Activated CD4-positive, alpha-beta T cell treated with anti-CD3 and anti-CD28 coated beads, Interleukin-2, amount 50 U/mL, for 48 hours (primary cell): ENCODE results near the gene PARD3.

Experiments
- DNase-seq, 2 experiments: peaks; one replicate each; pipeline ENCODE4 v3.0.0-alpha.2; 2020

Gene PARD3

DNA sequence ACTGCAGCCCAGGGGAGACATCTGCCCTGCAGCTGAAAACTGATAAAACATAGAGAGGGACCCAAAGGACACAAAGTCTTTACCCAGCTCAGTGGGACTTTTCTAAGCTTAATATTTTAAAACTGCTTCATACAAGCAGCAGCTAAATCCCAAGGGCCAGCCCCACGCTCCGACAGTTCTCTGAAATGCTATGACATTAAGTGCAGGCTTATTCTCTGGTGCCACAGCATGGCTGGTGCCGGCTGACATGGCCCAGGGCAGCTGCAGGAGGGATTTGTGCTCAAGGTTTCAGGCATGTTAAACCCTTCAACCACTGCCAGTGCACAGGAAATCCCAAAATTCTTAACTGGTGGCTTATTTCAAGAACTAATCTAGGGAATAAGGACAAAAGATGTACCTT lies 170.9 kb downstream of the PARD3 start:
- DNase-seq, result no peak

- DNase-seq, result no peak
Measured at GRCh38 chr10:34643620-34644019, 171.5 kb downstream of the PARD3 start.

DNA sequence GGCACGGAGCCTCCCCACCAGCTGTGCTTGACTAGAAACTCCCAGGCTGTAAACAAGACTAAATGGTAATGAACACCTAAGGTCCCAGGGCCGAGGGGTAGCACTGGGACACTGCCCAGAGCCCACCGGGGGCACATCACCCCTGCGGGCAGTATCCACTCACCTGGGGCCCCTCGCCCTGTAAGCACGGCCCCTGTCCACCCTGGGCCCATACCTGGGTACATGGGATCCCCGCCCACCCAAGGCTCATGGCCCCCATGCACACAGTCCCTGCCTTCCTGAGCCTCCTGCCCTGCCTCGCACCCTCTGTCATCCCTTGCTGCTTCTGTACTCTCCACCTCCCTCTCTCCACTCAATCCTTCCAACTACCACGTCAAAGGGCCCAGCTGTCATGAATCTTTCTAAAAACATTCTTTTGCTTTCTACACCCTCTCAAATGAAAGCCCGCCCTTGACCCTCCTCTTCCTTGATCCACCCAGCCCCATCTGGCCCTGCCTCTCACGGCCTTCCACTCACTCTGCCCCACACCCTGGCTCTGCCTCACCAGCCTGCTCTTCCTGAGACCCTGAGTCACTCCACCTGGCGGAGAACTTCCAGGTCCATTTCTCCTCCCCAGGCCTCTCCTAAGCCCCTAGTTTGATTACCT lies 173.1 kb downstream of the PARD3 start:
- DNase-seq, result no peak

GRCh38 chr10:34641147-34641912 lies 173.8 kb downstream of the PARD3 start:
- no peak for DNase-seq

GRCh38 chr10:34638406-34639054 lies 176.6 kb downstream of the PARD3 start:
- peak; percentile 75 to 79 for DNase-seq

DNA sequence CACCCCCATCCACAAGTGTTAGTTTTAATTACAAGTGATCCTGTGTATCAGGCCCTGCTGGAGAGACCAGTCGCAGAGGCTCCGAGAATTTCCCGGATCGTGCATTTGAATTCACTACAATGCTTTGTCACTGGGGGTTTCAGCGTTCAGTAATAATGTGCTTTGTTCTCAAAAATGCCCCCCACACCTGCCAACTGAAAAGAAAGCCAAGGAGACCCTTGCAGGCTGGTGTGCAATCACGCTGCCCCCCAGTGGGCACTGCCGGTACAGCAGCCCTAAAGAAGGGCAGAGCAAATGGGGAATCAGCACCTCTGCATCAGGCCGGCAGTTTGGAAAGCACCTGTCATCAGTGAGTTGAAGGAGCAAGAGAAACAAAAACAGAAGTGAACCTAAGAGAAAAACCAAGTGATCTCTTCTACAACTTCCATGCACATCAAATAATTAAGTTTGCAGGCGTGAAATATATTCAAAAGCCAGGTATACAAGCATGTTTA lies 177.6 kb downstream of the PARD3 start:
- peak; percentile 73 to 76 for DNase-seq

DNA sequence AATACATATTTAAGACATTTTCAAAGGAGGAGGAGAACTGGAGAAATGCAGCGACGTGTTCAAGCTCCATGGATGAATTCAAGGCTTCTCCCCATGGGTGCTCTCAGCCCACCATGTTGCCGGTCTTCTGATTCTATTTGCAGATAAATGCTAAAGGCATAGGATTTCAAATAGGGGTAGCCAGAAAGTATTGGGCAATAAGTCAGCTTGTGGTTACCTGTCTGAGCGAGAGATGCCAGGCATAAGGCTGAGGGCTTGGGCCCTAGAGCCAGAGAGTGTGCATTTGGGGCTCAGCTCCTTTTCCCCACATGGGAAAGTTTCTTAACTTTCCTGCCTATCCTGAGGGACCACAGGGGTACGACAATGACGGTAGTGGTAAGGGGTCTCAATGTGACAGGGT lies 180.0 kb downstream of the PARD3 start:
- DNase-seq, result no peak

DNA sequence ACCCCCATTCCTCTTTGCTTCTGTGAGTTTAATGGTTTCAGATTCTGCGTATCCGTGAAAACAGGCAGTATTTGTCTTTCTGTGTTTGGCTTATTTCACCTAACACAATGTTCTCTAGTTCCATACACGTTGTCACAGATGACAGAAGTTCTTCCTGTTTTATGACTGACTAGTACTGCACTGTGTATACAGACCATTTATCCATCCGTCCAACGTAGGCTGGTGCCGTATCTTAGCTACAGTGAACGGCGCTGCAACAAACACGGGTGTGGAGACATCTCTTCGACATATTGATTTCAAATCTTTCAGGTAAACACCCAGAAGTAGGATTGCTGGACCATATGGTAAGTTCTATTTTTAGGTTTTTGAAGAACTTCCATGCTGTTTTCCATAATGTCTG lies 181.7 kb downstream of the PARD3 start:
- DNase-seq, result no peak

DNA sequence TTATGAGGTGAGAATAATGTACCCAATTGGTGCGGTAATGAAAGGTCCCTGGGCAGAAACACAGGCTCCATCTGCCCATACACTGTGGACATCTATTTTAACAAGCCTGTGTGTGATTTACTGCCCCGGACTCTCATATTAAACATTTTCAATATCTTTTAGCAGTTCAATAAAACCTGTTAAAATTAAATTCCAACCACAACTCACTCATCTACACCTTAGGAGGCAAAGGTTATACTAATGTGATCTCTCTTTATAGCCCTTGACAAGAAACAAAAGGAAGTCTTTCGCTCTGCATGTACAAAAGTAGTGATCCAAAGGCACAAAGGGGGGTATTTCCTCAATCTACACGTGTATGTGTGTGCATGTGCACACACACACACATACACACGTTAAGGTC lies 186.0 kb downstream of the PARD3 start:
- no peak for DNase-seq

DNA sequence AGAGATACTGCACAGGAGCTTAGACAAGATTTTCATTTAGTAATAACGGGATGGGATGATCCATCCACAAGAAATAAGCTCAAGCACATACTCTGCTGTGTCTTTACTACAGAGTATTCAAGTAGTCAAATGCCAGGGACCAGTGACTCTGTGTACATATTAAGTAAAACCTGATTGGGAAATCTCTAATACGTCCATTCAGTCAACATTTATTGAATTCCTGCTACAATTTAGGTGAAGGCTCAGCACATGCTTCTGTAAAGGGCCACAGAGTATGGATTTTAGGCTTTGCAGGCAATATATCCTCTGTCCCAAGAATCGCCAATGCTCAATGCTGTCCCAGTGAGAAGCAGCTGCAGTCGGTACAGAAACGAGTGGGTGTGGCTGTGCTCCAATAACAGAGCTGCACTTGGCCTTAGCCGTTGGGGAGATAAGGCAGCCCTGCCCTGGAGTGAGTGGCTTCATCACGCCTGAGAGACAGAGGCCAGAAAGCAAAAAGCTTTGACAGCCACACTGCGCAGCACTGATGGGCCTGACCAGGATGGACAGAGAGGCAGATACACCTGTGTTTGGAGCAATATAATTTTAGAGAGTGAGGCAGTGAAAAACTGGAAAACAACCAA lies 186.8 kb downstream of the PARD3 start:
- DNase-seq, result no peak

DNA sequence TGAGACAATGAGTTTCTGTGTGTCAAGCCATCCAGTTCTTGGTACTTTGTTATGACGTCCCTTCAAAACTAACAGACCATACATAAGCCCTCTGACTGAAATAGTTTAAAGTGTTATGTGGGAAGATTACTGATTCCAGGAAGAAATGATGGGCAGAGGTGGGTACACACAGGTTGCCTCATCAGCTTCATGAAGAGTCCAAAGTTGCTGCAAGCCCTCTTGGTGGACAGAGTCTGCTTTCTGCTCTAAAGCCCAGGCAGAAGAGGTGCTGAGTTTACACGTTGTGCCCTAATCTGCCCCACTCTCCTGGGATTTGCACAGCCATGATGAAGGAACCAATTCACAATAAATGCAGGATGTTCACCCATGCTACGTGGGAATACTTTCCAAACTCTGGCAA lies 187.4 kb downstream of the PARD3 start:
- no peak for DNase-seq

GRCh38 chr10:34627331-34627730 lies 187.8 kb downstream of the PARD3 start:
- DNase-seq, result no peak

- DNase-seq, result no peak
Measured at GRCh38 chr10:34626158-34626880, 188.8 kb downstream of the PARD3 start.

DNA sequence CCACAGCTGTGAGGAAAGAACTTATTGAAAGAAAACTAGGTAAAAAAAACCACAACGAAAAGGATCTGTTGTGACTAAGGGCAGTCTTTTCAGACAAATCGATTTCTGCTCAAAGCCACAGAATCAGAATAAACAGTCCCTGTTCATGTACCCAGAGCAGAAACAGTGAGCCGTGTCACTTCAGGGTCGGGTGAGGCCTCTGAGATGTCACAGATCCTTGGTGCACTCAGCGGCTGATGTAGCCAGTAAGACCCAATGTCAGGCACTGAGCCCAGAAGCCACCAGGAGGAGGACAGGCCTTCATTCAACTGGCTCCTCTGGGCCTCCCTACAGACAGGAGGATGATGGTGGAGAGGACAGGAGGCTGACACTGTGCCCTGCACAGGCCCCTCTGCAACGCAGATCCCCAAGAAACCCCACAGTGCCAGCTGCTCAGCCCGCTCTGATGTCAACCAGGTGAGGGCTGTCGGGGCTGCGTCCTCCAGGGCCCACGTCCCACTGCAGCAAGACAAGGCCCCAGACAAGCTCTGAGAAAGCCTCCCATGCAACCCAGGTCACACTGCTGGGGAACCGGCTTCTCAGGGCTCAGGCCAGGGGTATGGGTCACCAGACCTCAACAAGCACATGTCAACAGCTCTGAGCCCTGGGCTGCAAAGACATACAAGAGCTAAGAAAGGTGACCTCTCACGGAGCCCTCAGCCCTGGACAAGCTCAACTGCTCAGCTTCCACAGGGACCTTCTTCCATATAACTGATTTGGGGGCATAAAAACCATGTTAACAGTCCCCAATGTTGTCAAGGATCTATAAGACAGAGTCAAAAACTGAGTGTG lies 190.6 kb downstream of the PARD3 start:
- no peak for DNase-seq

GRCh38 chr10:34622945-34623344 lies 192.2 kb downstream of the PARD3 start:
- no peak for DNase-seq

DNA sequence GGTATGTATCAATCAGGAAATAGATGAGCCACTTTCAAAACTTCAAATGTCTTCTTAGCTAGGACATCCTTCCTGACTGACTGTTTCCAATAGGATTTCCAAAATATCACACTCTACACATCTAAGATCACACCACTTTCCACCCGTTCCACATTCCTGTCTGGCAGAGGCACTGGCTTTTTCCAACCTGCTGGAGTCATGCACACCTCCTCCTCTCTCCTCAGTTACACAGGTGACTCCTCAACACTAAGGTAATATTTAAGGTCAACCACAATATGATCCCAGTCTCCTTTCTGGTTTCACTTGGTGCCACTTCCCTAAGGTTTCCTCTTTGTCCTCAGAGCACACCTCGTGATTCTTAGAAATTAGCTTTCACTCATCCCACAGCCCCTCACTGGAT lies 196.5 kb downstream of the PARD3 start:
- no peak for DNase-seq

- no peak for DNase-seq
Measured at GRCh38 chr10:34615770-34616169, 199.3 kb downstream of the PARD3 start.

DNA sequence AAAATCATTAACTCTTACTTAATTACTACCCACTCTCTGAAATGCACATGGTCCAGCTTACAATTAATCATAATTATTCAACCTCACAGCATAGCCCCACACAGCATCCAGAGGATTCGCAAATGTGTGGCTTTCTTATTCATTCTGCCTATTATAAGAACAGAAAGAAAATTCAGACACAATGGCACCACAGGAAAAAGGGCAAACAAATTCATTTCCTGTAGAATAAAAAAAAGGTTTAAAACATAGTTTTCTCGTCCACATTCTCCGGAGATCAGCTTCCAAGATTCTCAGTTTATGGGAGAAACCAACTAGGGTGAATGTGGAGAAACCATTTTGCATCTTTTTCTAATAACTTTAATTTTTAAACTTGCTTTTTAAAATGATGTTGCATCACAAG lies 201.6 kb downstream of the PARD3 start:
- DNase-seq, result no peak

GRCh38 chr10:34612938-34613337 lies 202.2 kb downstream of the PARD3 start:
- no peak for DNase-seq

- DNase-seq, result no peak
Measured at GRCh38 chr10:34612446-34612845, 202.7 kb downstream of the PARD3 start.

GRCh38 chr10:34609287-34609940 lies 205.7 kb downstream of the PARD3 start:
- DNase-seq, result no peak
